Measurements from ENCODE around the gene HSD17B12.

- no peak for TF ChIP-seq CTCF (IDR thresholded peaks at IDR 0.05)
- peak in 1 of 2 donors; percentile 36 for TF ChIP-seq POLR2AphosphoS5 (IDR thresholded peaks at IDR 0.05; ENCODE audit: insufficient read depth in 1 of 2, low read depth in 1 of 2)
- TF ChIP-seq POLR2A (IDR thresholded peaks at IDR 0.05) = no peak
These were observed 150.4 kb downstream of the HSD17B12 start for GRCh38 chr11:43830928-43831440.
